CD8-positive, alpha-beta memory T cell (primary cell): ENCODE data around the gene ANKRD63. TPM values are rescaled to one million over a fixed set of nuclear protein-coding genes. Genes with fewer than 3 reads are reported as not detected.

Experiments used
- CTCF ChIA-PET: fragments of 350-600 bp; sonication (Branson Sonifier 250); formaldehyde crosslinking; loops from one replicate; lab custom pipeline; 2021; ENCODE audit warnings: antibody characterized with exemption; lab: Charles Lee
- POLR2A ChIA-PET: fragments of 350-600 bp; sonication (Branson Sonifier 250); formaldehyde crosslinking; loops from one replicate; lab custom pipeline; 2021; ENCODE audit warnings: antibody characterized with exemption; lab: Charles Lee
- DNase-seq, 5 donors: peaks; one replicate each; pipeline versions ENCODE4 v3.0.0 to v3.0.0-alpha.2; 2020 to 2022; ENCODE audit warnings: mixed read lengths in 1 of 5
- H3K27ac ChIP-seq: one replicate; pipeline ENCODE4 v1.7.0; 2013; ENCODE audit warnings: low read depth, mild to moderate bottlenecking, low read length, moderate library complexity
- H3K27me3 ChIP-seq: 2 replicates; pipeline ENCODE4 v1.7.0; 2013; ENCODE audit warnings: low read length, mild to moderate bottlenecking; ENCODE audit not compliant: insufficient read depth, poor library complexity, severe bottlenecking
- H3K36me3 ChIP-seq: 2 replicates; pipeline ENCODE4 v1.7.0; 2013; ENCODE audit warnings: mild to moderate bottlenecking, low read length, moderate library complexity; ENCODE audit not compliant: insufficient read depth
- H3K4me1 ChIP-seq: 2 replicates; pipeline ENCODE4 v1.7.0; 2013; ENCODE audit warnings: mild to moderate bottlenecking, low read length, moderate library complexity; ENCODE audit not compliant: insufficient read depth
- H3K4me3 ChIP-seq: 2 replicates; pipeline ENCODE4 v1.7.0; 2013; ENCODE audit warnings: mild to moderate bottlenecking, low read length
- H3K9me3 ChIP-seq: 2 replicates; pipeline ENCODE4 v1.7.0; 2013; ENCODE audit warnings: mild to moderate bottlenecking, low read length
- H3K27ac Mint-ChIP-seq, 8 donors: one replicate each; pipeline ENCODE4 v1.8.0; 2020 to 2021; ENCODE audit warnings: mixed read lengths in 8 of 8, mild to moderate bottlenecking in 6 of 8, inconsistent platforms in 3 of 8, moderate library complexity in 3 of 8
- H3K27me3 Mint-ChIP-seq, 2 donors: one replicate each; pipeline ENCODE4 v1.8.0; 2020 to 2021; ENCODE audit warnings: mixed read lengths in 2 of 2, mild to moderate bottlenecking in 1 of 2, moderate library complexity in 1 of 2
- H3K36me3 Mint-ChIP-seq, 3 donors: one replicate each; pipeline ENCODE4 v1.8.0; 2020 to 2021; ENCODE audit warnings: mixed read lengths in 3 of 3, inconsistent platforms in 1 of 3, mild to moderate bottlenecking in 1 of 3
- H3K4me1 Mint-ChIP-seq, 3 donors: one replicate each; pipeline ENCODE4 v1.8.0; 2020 to 2021; ENCODE audit warnings: mixed read lengths in 3 of 3, inconsistent platforms in 1 of 3, mild to moderate bottlenecking in 1 of 3
- H3K4me3 Mint-ChIP-seq, 7 donors: one replicate each; pipeline ENCODE4 v1.8.0; 2020 to 2021; ENCODE audit warnings: mixed read lengths in 7 of 7, mild to moderate bottlenecking in 6 of 7, moderate library complexity in 4 of 7, inconsistent platforms in 2 of 7
- H3K9me3 Mint-ChIP-seq, 5 donors: one replicate each; pipeline ENCODE4 v1.8.0; 2020 to 2022; ENCODE audit warnings: mixed read lengths in 5 of 5, mild to moderate bottlenecking in 3 of 5, moderate library complexity in 2 of 5, inconsistent platforms in 1 of 5
- polyA plus RNA-seq: library from polyadenylated mRNA; unstranded; fragments of 300-500 nt; fragmentation: Illumina TruSeq; gene quantifications from one replicate; pipeline ENCODE4 v1.2.3, GENCODE V29; 2021
- total RNA-seq, 2 experiments: library from RNA; stranded (reverse); gene quantifications; one replicate each; pipeline ENCODE4 v1.2.3, GENCODE V29; 2021

ANKRD63 gene
- total and polyA plus RNA-seq, 3 experiments from 2014 or later = not detected

- H3K4me3 Mint-ChIP-seq = peak overlapping the region in 1 of 7 donors; percentile 19
- H3K36me3 ChIP-seq = peaks cover 7% of the 10 kb centered on the region
Observed at GRCh38 chr15:40287505-40287904, 4.6 kb upstream of the ANKRD63 start.

GRCh38 chr15:40286794-40287193 lies 3.9 kb upstream of the ANKRD63 start:
- Histone ChIP-seq H3K27ac (no peak overlapping the region), H3K4me3 (no peak overlapping the region), H3K27me3 (no peaks in the 10 kb centered on the region), H3K36me3 (peaks cover 4% of the 10 kb centered on the region), H3K9me3 (no peaks in the 10 kb centered on the region), H3K4me1 (no peaks in the 10 kb centered on the region)
- no peaks in the 10 kb centered on the region for H3K27me3 Mint-ChIP-seq
- POLR2A ChIA-PET = no interaction called here
- DNase-seq = no peak
- H3K27ac Mint-ChIP-seq = peak overlapping the region in 1 of 8 donors; percentile 36
- CTCF ChIA-PET = interaction anchor here (1.2 kb wide), 1 partner anchor 49 kb away, joined by 3 read pairs; no protein-coding TSS in a partner anchor
- H3K9me3 Mint-ChIP-seq = no peaks in the 10 kb centered on the region
- H3K4me1 Mint-ChIP-seq = peaks cover 0 to 3% (median 0%) of the 10 kb centered on the region in 3 donors
- H3K36me3 Mint-ChIP-seq = peaks cover 0 to 35% (median 2%) of the 10 kb centered on the region in 3 donors
- no peak overlapping the region for H3K4me3 Mint-ChIP-seq

More at GRCh38 chr15:40287505-40287904, 4.6 kb upstream of the ANKRD63 start:
- ChIA-PET CTCF (no interaction called here), POLR2A (no interaction called here)
- no peaks in the 10 kb centered on the region for H3K9me3 ChIP-seq
- H3K4me1 Mint-ChIP-seq = peaks cover 0 to 3% (median 0%) of the 10 kb centered on the region in 3 donors
- peak overlapping the region in 2 of 8 donors; percentile 35 to 36 for H3K27ac Mint-ChIP-seq
- H3K4me3 ChIP-seq = no peak overlapping the region
- H3K4me1 ChIP-seq = no peaks in the 10 kb centered on the region
- no peak for DNase-seq
- no peaks in the 10 kb centered on the region for H3K9me3 Mint-ChIP-seq
- H3K27me3 ChIP-seq = no peaks in the 10 kb centered on the region
- no peak overlapping the region for H3K27ac ChIP-seq
- H3K27me3 Mint-ChIP-seq = no peaks in the 10 kb centered on the region
- H3K36me3 Mint-ChIP-seq = peaks cover 0 to 41% (median 2%) of the 10 kb centered on the region in 3 donors

- Histone ChIP-seq H3K4me3 (no peak overlapping the region), H3K27ac (no peak overlapping the region), H3K36me3 (peaks cover 4% of the 10 kb centered on the region), H3K27me3 (peaks cover 2% of the 10 kb centered on the region), H3K9me3 (no peaks in the 10 kb centered on the region), H3K4me1 (no peaks in the 10 kb centered on the region)
- no peak for DNase-seq
- Mint-ChIP-seq H3K27me3 (peaks cover 0 to 2% of the 10 kb centered on the region in 2 donors), H3K9me3 (no peaks in the 10 kb centered on the region), H3K4me3 (no peak overlapping the region), H3K4me1 (peaks cover 0 to 3% (median 0%) of the 10 kb centered on the region in 3 donors), H3K36me3 (peaks cover 0 to 35% (median 2%) of the 10 kb centered on the region in 3 donors), H3K27ac (peak overlapping the region in 2 of 8 donors; percentile 33 to 60)
- ChIA-PET CTCF (interaction anchor here (1.2 to 1.7 kb wide), 4 partner anchors 13 to 51 kb away, joined by 3 to 8 read pairs (median 4); no protein-coding TSS in a partner anchor), POLR2A (no interaction called here)
Observed at GRCh38 chr15:40286061-40286532, 3.2 kb upstream of the ANKRD63 start.

- Histone ChIP-seq H3K9me3 (no peaks in the 10 kb centered on the region), H3K4me3 (no peak overlapping the region), H3K36me3 (peaks cover 4% of the 10 kb centered on the region), H3K4me1 (no peaks in the 10 kb centered on the region), H3K27ac (no peak overlapping the region), H3K27me3 (peaks cover 7% of the 10 kb centered on the region)
- Mint-ChIP-seq H3K4me1 (peaks cover 0 to 3% (median 0%) of the 10 kb centered on the region in 3 donors), H3K27me3 (peaks cover 0 to 7% of the 10 kb centered on the region in 2 donors), H3K4me3 (no peak overlapping the region), H3K36me3 (peaks cover 0 to 34% (median 2%) of the 10 kb centered on the region in 3 donors), H3K27ac (peak overlapping the region in 1 of 8 donors; percentile 7), H3K9me3 (no peaks in the 10 kb centered on the region)
- ChIA-PET CTCF (interaction anchor here (1.1 to 3.5 kb wide), 7 partner anchors 12 to 59 kb away, joined by 3 to 15 read pairs (median 4); partner anchors contain the start of gene PLCB2), POLR2A (interaction anchor here (0.5 kb wide), 1 partner anchor 56 kb away, joined by 4 read pairs; no protein-coding TSS in a partner anchor)
- no peak for DNase-seq
Observed at GRCh38 chr15:40285554-40286011, 2.7 kb upstream of the ANKRD63 start.

DNA sequence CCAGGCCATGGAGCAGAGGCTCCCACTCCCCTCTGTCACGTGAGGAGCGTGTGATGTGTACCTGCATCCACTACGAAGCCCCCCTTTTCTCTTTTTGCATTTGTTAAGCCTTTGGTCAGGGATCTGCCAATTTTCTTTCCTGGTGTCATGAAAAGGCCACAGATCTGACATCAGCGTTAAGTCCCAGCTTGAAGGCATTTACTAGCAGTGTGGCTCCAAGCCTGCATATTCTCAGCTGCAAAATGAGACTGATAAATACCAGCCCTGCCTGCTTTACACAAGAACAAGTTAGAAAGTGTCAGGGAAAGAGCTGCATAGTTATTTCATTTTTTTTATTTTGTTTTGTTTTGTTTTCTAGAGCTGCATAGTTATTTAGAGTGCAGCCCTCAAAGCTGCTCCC lies 2.3 kb upstream of the ANKRD63 start:
- POLR2A ChIA-PET = interaction anchor here (0.5 kb wide), 1 partner anchor 55 kb away, joined by 4 read pairs; no protein-coding TSS in a partner anchor
- DNase-seq = no peak

GRCh38 chr15:40283615-40284300 lies 894 bp upstream of the ANKRD63 start:
- ChIA-PET CTCF (interaction anchor here (0.8 to 3.7 kb wide), 11 partner anchors 10 to 86 kb away, joined by 3 to 31 read pairs (median 6); partner anchors contain the start of genes INAFM2 and PLCB2), POLR2A (interaction anchor here (1.0 to 1.8 kb wide), 3 partner anchors 24 to 45 kb away, joined by 3 to 8 read pairs (median 4); partner anchors contain the start of gene PLCB2)

More for the DNA sequence above, 2.3 kb upstream of the ANKRD63 start:
- peaks cover 4% of the 10 kb centered on the region for H3K36me3 ChIP-seq
- peaks cover 0 to 30% (median 2%) of the 10 kb centered on the region in 3 donors for H3K36me3 Mint-ChIP-seq
- H3K9me3 Mint-ChIP-seq = no peaks in the 10 kb centered on the region
- CTCF ChIA-PET = interaction anchor here (1.1 to 3.5 kb wide), 6 partner anchors 12 to 59 kb away, joined by 3 to 15 read pairs (median 4); partner anchors contain the start of gene PLCB2
- H3K4me1 Mint-ChIP-seq = peaks cover 0 to 3% (median 0%) of the 10 kb centered on the region in 3 donors
- no peak overlapping the region for H3K4me3 ChIP-seq
- peak overlapping the region in 2 of 7 donors; percentile 23 to 42 for H3K4me3 Mint-ChIP-seq
- H3K27me3 Mint-ChIP-seq = peaks cover 2 to 12% of the 10 kb centered on the region in 2 donors
- peak overlapping the region in 1 of 8 donors; percentile 7 for H3K27ac Mint-ChIP-seq
- no peaks in the 10 kb centered on the region for H3K4me1 ChIP-seq
- H3K27ac ChIP-seq = no peak overlapping the region
- H3K9me3 ChIP-seq = no peaks in the 10 kb centered on the region
- H3K27me3 ChIP-seq = peaks cover 11% of the 10 kb centered on the region

DNA sequence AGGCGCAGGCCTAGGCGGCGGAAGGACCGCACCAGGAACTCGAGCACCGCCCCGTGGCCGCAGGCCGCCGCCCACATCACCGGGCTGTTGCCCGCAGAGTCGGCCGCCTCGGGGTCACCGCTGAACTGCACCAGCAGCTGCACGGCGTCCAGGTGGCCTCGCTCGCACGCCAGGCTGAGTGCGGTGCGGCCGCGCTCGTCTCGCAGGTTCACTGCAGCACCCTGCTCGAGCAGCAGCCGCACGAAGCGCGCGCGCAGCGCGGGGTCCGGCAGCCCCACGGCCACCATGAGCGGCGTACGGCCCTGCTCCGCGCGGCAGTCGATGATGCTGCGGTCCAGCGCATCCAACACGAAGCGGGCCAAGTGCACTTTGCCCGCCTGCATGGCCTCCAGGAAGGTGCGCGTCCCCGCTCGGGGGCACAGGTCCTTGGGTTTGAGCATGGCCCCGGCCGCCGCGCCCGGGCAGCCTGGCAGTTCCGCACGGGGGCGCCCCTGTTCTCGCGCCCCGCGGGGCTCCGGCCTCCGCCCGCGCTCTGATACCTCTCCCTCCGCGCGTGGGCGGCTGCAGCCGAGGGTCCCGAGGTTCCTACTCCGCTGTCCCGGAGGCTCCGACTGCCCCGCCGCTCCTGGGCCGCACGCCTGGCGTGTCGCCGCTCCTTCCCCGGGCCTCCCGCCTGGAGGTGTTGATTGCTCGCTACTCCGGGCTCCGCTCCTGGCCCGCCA lies 556 bp downstream of the ANKRD63 start:
- no peak overlapping the region for H3K27ac Mint-ChIP-seq
- DNase-seq = peak; percentile 30 to 69 (median 44)
- no peak overlapping the region for H3K27ac ChIP-seq
- H3K9me3 Mint-ChIP-seq = no peaks in the 10 kb centered on the region
- POLR2A ChIA-PET = interaction anchor here (1.0 to 1.8 kb wide), 2 partner anchors 25 to 41 kb away, joined by 4 to 8 read pairs; partner anchors contain the start of gene PLCB2
- peaks cover 26% of the 10 kb centered on the region for H3K27me3 ChIP-seq
- peak overlapping the region; percentile 64 for H3K4me3 ChIP-seq
- peaks cover 3 to 9% (median 4%) of the 10 kb centered on the region in 3 donors for H3K4me1 Mint-ChIP-seq
- peaks cover 6% of the 10 kb centered on the region for H3K4me1 ChIP-seq
- no peaks in the 10 kb centered on the region for H3K36me3 ChIP-seq
- H3K4me3 Mint-ChIP-seq = peak overlapping the region; percentile 55 to 85 (median 64)
- peaks cover 0 to 5% (median 0%) of the 10 kb centered on the region in 3 donors for H3K36me3 Mint-ChIP-seq
- H3K9me3 ChIP-seq = no peaks in the 10 kb centered on the region
- CTCF ChIA-PET = interaction anchor here (1.0 to 3.7 kb wide), 10 partner anchors 9 to 88 kb away, joined by 3 to 31 read pairs (median 6); partner anchors contain the start of genes INAFM2 and PLCB2
- peaks cover 7 to 33% of the 10 kb centered on the region in 2 donors for H3K27me3 Mint-ChIP-seq

More at GRCh38 chr15:40283615-40284300, 894 bp upstream of the ANKRD63 start:
- Histone ChIP-seq H3K27ac (no peak overlapping the region), H3K27me3 (peaks cover 17% of the 10 kb centered on the region), H3K36me3 (no peaks in the 10 kb centered on the region), H3K4me1 (peaks cover 6% of the 10 kb centered on the region), H3K9me3 (no peaks in the 10 kb centered on the region), H3K4me3 (no peak overlapping the region)
- Mint-ChIP-seq H3K9me3 (no peaks in the 10 kb centered on the region), H3K27ac (peak overlapping the region in 2 of 8 donors; percentile 26 to 85), H3K27me3 (peaks cover 7 to 21% of the 10 kb centered on the region in 2 donors), H3K4me1 (peaks cover 0 to 9% (median 0%) of the 10 kb centered on the region in 3 donors), H3K4me3 (peak overlapping the region in 4 of 7 donors; percentile 52 to 80 (median 54)), H3K36me3 (peaks cover 0 to 18% (median 0%) of the 10 kb centered on the region in 3 donors)
- no peak for DNase-seq
